HCT116 (cell line): ENCODE data around the gene TFDP1. TPM values are rescaled to one million over a fixed set of nuclear protein-coding genes. Genes with fewer than 3 reads are reported as not detected.

Source experiments
- ATAC-seq: fragments of 200-7000 bp; cut with Tn5 transposase; 2 replicates; pipeline ENCODE4 v1.9.1; 2020; ENCODE audit warnings: mild to moderate bottlenecking, moderate library complexity
- BruUV-seq: library from RNA; stranded (reverse); fragments of 400-500 nt; replicated peaks from 2 replicates; lab custom pipeline; 2021; lab: Mats Ljungman, UMichigan
- CTCF ChIA-PET: fragments of 300-600 bp; sonication (Branson Sonifier 250); formaldehyde crosslinking; loops from one replicate; lab custom pipeline; 2021; ENCODE audit warnings: antibody characterized with exemption; lab: Charles Lee
- POLR2A ChIA-PET: fragments of 300-600, 350-600 bp; sonication (Branson Sonifier 250); formaldehyde crosslinking; loops from one replicate; lab custom pipeline; 2021; ENCODE audit warnings: antibody characterized with exemption; lab: Charles Lee
- RAD21 ChIA-PET, 2 experiments: fragments of 300-600 bp; sonication (Branson Sonifier 250); formaldehyde crosslinking; loops; one replicate each; lab custom pipeline; 2023; ENCODE audit warnings: low total read pairs in 2 of 2; ENCODE audit not compliant: uncharacterized antibody in 2 of 2, unreplicated experiment in 2 of 2, low non-redundant PET in 1 of 2; lab: Charles Lee
- DNase-seq: peaks from one replicate; pipeline ENCODE4 v3.0.0-alpha.2; 2010; ENCODE audit warnings: low read depth, low spot score
- H2AFZ ChIP-seq: fragments of 200-600 bp; shearing (Covaris generic), sonication (generic); 2 replicates; pipeline ENCODE4 v1.6.1; 2017; ENCODE audit warnings: low read depth, mixed run types, mixed read lengths, antibody characterized with exemption, low read length; ENCODE audit not compliant: poor library complexity, severe bottlenecking
- H3K27ac ChIP-seq: 2 replicates; pipeline ENCODE4 v1.5.1; 2012; ENCODE audit warnings: low read depth, low read length
- H3K27me3 ChIP-seq: fragments of 200-600 bp; sonication (generic); 2 replicates; pipeline ENCODE4 v1.6.1; 2016; ENCODE audit warnings: mixed run types, low read length, mixed read lengths; ENCODE audit not compliant: insufficient read depth
- H3K36me3 ChIP-seq, 2 experiments: fragments of 200-500 bp in 1 of 2; fragments of 200-600 bp in 1 of 2; sonication (Bioruptor generic) in 1 of 2; sonication (generic) in 1 of 2; 2 replicates each; pipeline versions ENCODE4 v1.5.1 to v1.6.1; 2014 to 2016; ENCODE audit warnings: low read length in 2 of 2, inconsistent platforms in 1 of 2, mixed read lengths in 1 of 2, mixed run types in 1 of 2; ENCODE audit not compliant: insufficient read depth in 2 of 2, control insufficient read depth in 1 of 2
- H3K4me1 ChIP-seq, 2 experiments: fragments of 200-600 bp in 1 of 2; sonication (generic) in 1 of 2; 2 replicates each; pipeline versions ENCODE4 v1.5.1 to v1.6.1; 2012 to 2017; ENCODE audit warnings: low read length in 2 of 2, inconsistent platforms in 1 of 2, mild to moderate bottlenecking in 1 of 2, mixed read lengths in 1 of 2, mixed run types in 1 of 2, moderate library complexity in 1 of 2; ENCODE audit not compliant: insufficient read depth in 2 of 2, control insufficient read depth in 1 of 2
- H3K4me2 ChIP-seq: fragments of 200-600 bp; sonication (generic); 2 replicates; pipeline ENCODE4 v1.6.1; 2017; ENCODE audit warnings: mixed run types, low read length, mixed read lengths
- H3K4me3 ChIP-seq, 2 experiments: fragments of 200-600 bp in 1 of 2; sonication (generic) in 1 of 2; replicated peaks in 1 of 2; 2 replicates each; pipeline ENCODE4 v1.5.1; 2011 to 2016; ENCODE audit warnings: low read length in 2 of 2, control low read depth in 1 of 2, low read depth in 1 of 2, mild to moderate bottlenecking in 1 of 2, mixed read lengths in 1 of 2, mixed run types in 1 of 2
- H3K79me2 ChIP-seq: fragments of 200-600 bp; sonication (generic); 2 replicates; pipeline ENCODE4 v1.6.1; 2017; ENCODE audit warnings: mild to moderate bottlenecking, mixed run types, low read length, moderate library complexity, mixed read lengths; ENCODE audit not compliant: insufficient read depth
- H3K9ac ChIP-seq: fragments of 200-600 bp; sonication (generic); 2 replicates; pipeline ENCODE4 v1.6.1; 2016; ENCODE audit warnings: low read length, mixed read lengths
- H3K9me2 ChIP-seq: fragments of 200-600 bp; sonication (generic), shearing (Covaris generic); 2 replicates; pipeline ENCODE4 v1.6.1; 2017; ENCODE audit warnings: mixed run types, mild to moderate bottlenecking, moderate library complexity; ENCODE audit not compliant: insufficient read depth
- H3K9me3 ChIP-seq, 2 experiments: fragments of 200-500 bp in 1 of 2; fragments of 200-600 bp in 1 of 2; sonication (Bioruptor generic) in 1 of 2; sonication (generic) in 1 of 2; 2 replicates each; pipeline ENCODE4 v1.6.1; 2014 to 2017; ENCODE audit warnings: low read length in 2 of 2, mixed read lengths in 2 of 2, inconsistent platforms in 1 of 2, low read depth in 1 of 2, mild to moderate bottlenecking in 1 of 2, mixed run types in 1 of 2, moderate library complexity in 1 of 2; ENCODE audit not compliant: control insufficient read depth in 1 of 2, insufficient read depth in 1 of 2
- H4K20me1 ChIP-seq: fragments of 200-600 bp; sonication (generic), shearing (Covaris generic); 2 replicates; pipeline ENCODE4 v1.6.1; 2017; ENCODE audit warnings: mixed run types, mild to moderate bottlenecking, moderate library complexity; ENCODE audit not compliant: insufficient read depth
- ATF3 ChIP-seq: IDR thresholded peaks from 2 replicates; pipeline ENCODE4 v1.6.1; 2012
- CBX3 ChIP-seq: IDR thresholded peaks from 2 replicates; pipeline ENCODE4 v1.6.1; 2012; ENCODE audit warnings: low read depth
- EGR1 ChIP-seq: IDR thresholded peaks from 2 replicates; pipeline ENCODE4 v1.6.1; 2012; ENCODE audit warnings: low read depth
- EZH2 ChIP-seq: fragments of 200-600 bp; sonication (generic); IDR thresholded peaks from 2 replicates; pipeline ENCODE4 v1.6.1; 2017; ENCODE audit warnings: antibody characterized with exemption, mixed run types
- EZH2phosphoT487 ChIP-seq: fragments of 200-600 bp; IDR thresholded peaks from 2 replicates; pipeline ENCODE4 v1.6.1; 2018; ENCODE audit warnings: antibody characterized with exemption, borderline replicate concordance
- MAX ChIP-seq: IDR thresholded peaks from 2 replicates; pipeline ENCODE4 v1.6.1; 2012
- RAD21 ChIP-seq: IDR thresholded peaks from 2 replicates; pipeline ENCODE4 v1.6.1; 2012; ENCODE audit warnings: low read depth, mild to moderate bottlenecking
- SIN3A ChIP-seq: IDR thresholded peaks from 2 replicates; pipeline ENCODE4 v1.6.1; 2012; ENCODE audit warnings: low read depth
- SP1 ChIP-seq: IDR thresholded peaks from 2 replicates; pipeline ENCODE4 v1.6.1; 2012; ENCODE audit warnings: low read depth
- ZFX ChIP-seq: fragments of 450-650 bp; IDR thresholded peaks from 2 replicates; pipeline ENCODE4 v1.6.1; 2017
- ZNF274 ChIP-seq: fragments of 200-500 bp; sonication (Bioruptor generic); IDR thresholded peaks from 2 replicates; pipeline ENCODE4 v1.6.1; 2014; ENCODE audit warnings: mild to moderate bottlenecking, low read depth, low read length, inconsistent platforms
- intact Hi-C: fragments of 100-400 bp; cut with micrococcal nuclease; formaldehyde crosslinking; loops from 2 replicates; pipeline ENCODE4 v1.10.0; 2022
- total RNA-seq: library from RNA; stranded (reverse); gene quantifications from one replicate; pipeline ENCODE4 v1.2.1, GENCODE V29; 2021; ENCODE audit not compliant: unreplicated experiment
- TF ChIP-seq, protein P1 (sequence below): IDR thresholded peaks from 2 replicates; pipeline ENCODE4 v1.6.1; 2011; ENCODE audit warnings: mild to moderate bottlenecking, low read length, moderate library complexity; ENCODE audit not compliant: insufficient replicate concordance; ENCODE audit errors: extremely low read depth
- TF ChIP-seq, protein P2 (sequence below), 3 experiments: fragments of 200-600 bp in 1 of 3; sonication (generic) in 1 of 3; IDR thresholded peaks in 2 of 3; conservative IDR thresholded peaks in 1 of 3; 2 replicates each; pipeline ENCODE4 v1.5.1; 2012 to 2017; ENCODE audit warnings: low read depth in 2 of 3, low read length in 2 of 3, antibody characterized with exemption in 1 of 3, borderline replicate concordance in 1 of 3, control low read depth in 1 of 3, mild to moderate bottlenecking in 1 of 3, mixed read lengths in 1 of 3, mixed run types in 1 of 3, moderate library complexity in 1 of 3; ENCODE audit not compliant: insufficient read depth in 1 of 3

TFDP1 gene
- total RNA-seq, 1 experiment from 2014 or later, result 169 TPM

GRCh38 chr13:113654591-113655345 lies 70.2 kb downstream of the TFDP1 start:
- ATAC-seq, result no peak
- H3K9me3 ChIP-seq, result no peaks in the 10 kb centered on the region
- no peak overlapping the region for H3K9ac ChIP-seq
- no peaks in the 10 kb centered on the region for H3K9me2 ChIP-seq
- ChIA-PET POLR2A (no interaction called here), CTCF (no interaction called here), RAD21 (no interaction called here)
- no peaks in the 10 kb centered on the region for H4K20me1 ChIP-seq
- H3K36me3 ChIP-seq, result no peaks in the 10 kb centered on the region
- H3K4me3 ChIP-seq, result no peak overlapping the region
- intact Hi-C loops, result no loop called here
- no peak for DNase-seq
- H3K27ac ChIP-seq, result no peak overlapping the region
- TF ChIP-seq, protein P1, sequence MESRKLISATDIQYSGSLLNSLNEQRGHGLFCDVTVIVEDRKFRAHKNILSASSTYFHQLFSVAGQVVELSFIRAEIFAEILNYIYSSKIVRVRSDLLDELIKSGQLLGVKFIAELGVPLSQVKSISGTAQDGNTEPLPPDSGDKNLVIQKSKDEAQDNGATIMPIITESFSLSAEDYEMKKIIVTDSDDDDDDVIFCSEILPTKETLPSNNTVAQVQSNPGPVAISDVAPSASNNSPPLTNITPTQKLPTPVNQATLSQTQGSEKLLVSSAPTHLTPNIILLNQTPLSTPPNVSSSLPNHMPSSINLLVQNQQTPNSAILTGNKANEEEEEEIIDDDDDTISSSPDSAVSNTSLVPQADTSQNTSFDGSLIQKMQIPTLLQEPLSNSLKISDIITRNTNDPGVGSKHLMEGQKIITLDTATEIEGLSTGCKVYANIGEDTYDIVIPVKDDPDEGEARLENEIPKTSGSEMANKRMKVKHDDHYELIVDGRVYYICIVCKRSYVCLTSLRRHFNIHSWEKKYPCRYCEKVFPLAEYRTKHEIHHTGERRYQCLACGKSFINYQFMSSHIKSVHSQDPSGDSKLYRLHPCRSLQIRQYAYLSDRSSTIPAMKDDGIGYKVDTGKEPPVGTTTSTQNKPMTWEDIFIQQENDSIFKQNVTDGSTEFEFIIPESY, result no peak
- no peak for TF ChIP-seq EZH2
- no peak for TF ChIP-seq MAX
- no peaks in the 10 kb centered on the region for H3K79me2 ChIP-seq
- H3K4me2 ChIP-seq, result no peak overlapping the region
- no peak overlapping the region for H2AFZ ChIP-seq
- H3K4me1 ChIP-seq, result no peaks in the 10 kb centered on the region
- H3K27me3 ChIP-seq, result no peaks in the 10 kb centered on the region
- BruUV-seq, result no TSS peak

DNA sequence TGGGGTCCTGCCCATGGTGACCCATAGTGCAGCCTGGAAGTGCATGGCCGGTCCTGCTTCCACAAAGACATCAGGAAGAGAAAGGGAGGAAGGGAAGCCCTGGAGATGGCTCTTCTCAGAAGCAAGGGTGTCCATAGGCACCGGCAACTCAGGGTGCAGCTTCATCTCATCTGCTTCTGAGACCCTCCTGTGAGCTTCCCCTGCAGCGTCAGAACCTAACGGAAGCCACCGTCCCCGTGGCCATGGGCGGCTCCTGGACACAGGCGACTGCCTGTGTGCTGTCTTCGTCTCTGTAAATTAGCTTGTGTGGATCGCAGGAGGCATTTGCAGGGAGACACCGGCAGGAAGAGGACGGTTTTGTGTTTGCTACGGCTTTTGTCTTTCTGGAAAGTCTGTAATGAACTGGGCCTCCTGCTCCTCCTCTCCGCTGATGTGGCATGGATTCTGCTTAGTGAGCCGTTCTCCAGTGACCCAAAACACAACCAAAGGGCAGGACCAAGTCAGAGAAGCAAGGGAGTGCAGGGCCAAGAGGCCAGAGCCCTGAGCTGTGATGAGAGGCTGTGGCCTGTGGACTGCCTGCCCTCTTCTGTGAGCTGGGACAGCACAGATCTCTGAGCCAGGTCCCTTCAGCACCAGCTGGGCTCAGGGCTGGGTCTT lies 70.9 kb downstream of the TFDP1 start:
- no peaks in the 10 kb centered on the region for H3K4me1 ChIP-seq
- CTCF ChIA-PET, result no interaction called here
- H3K79me2 ChIP-seq, result no peaks in the 10 kb centered on the region
- ATAC-seq (no peak), DNase-seq (no peak)
- H3K27ac ChIP-seq, result no peak overlapping the region
- intact Hi-C loops, result no loop called here
- no peak overlapping the region for H2AFZ ChIP-seq
- H3K27me3 ChIP-seq, result no peaks in the 10 kb centered on the region
- no peak overlapping the region for H3K4me3 ChIP-seq
- H3K9me2 ChIP-seq, result no peaks in the 10 kb centered on the region
- POLR2A ChIA-PET, result no interaction called here
- no TSS peak for BruUV-seq
- no peaks in the 10 kb centered on the region for H4K20me1 ChIP-seq
- H3K9me3 ChIP-seq, result no peaks in the 10 kb centered on the region
- no peak overlapping the region for H3K4me2 ChIP-seq
- RAD21 ChIA-PET, result no interaction called here
- no peak overlapping the region for H3K9ac ChIP-seq
- H3K36me3 ChIP-seq, result no peaks in the 10 kb centered on the region
- TF ChIP-seq RAD21 (no peak), EGR1 (no peak), CBX3 (no peak), MAX (no peak), ZNF274 (no peak), ATF3 (no peak), EZH2phosphoT487 (no peak), SIN3A (no peak), ZFX (no peak), SP1 (no peak)
- TF ChIP-seq, protein P2, sequence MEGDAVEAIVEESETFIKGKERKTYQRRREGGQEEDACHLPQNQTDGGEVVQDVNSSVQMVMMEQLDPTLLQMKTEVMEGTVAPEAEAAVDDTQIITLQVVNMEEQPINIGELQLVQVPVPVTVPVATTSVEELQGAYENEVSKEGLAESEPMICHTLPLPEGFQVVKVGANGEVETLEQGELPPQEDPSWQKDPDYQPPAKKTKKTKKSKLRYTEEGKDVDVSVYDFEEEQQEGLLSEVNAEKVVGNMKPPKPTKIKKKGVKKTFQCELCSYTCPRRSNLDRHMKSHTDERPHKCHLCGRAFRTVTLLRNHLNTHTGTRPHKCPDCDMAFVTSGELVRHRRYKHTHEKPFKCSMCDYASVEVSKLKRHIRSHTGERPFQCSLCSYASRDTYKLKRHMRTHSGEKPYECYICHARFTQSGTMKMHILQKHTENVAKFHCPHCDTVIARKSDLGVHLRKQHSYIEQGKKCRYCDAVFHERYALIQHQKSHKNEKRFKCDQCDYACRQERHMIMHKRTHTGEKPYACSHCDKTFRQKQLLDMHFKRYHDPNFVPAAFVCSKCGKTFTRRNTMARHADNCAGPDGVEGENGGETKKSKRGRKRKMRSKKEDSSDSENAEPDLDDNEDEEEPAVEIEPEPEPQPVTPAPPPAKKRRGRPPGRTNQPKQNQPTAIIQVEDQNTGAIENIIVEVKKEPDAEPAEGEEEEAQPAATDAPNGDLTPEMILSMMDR (IDR thresholded peaks at IDR 0.05 in 2 of 3, conservative IDR thresholded peaks at IDR 0.05 in 1 of 3; ENCODE audit: borderline replicate concordance in 1 of 3, insufficient read depth in 1 of 3, low read depth in 2 of 3, low read length in 2 of 3), result no peak
